Keratinocyte (primary cell): ENCODE data around the gene GINS1. TPM values are rescaled to one million over a fixed set of nuclear protein-coding genes. Genes with fewer than 3 reads are reported as not detected.

Source experiments
- DNase-seq: peaks from one replicate; pipeline ENCODE4 v3.0.0-alpha.2; 2011; ENCODE audit warnings: low read depth, missing footprints, low spot score
- FAIRE-seq: peaks from 2 replicates; lab custom pipeline; 2011; peaks lifted over from hg19 to GRCh38; lab: Jason Lieb, UNC
- H2AFZ ChIP-seq: 2 replicates; pipeline ENCODE4 v1.6.0; 2012; ENCODE audit warnings: low read length, control low read depth, inconsistent platforms; ENCODE audit not compliant: control insufficient read depth
- H3K27ac ChIP-seq: 2 replicates; pipeline ENCODE4 v1.5.1; 2011; ENCODE audit warnings: low read length; ENCODE audit not compliant: control insufficient read depth, insufficient read depth
- H3K27me3 ChIP-seq: 3 replicates; pipeline ENCODE4 v1.6.0; 2011; ENCODE audit warnings: low read length; ENCODE audit not compliant: control insufficient read depth, insufficient read depth; ENCODE audit errors: extremely low read depth
- H3K36me3 ChIP-seq, 2 experiments: 2 replicates in 1 of 2; 3 replicates in 1 of 2; pipeline ENCODE4 v1.5.1; 2011; ENCODE audit warnings: low read length in 2 of 2, mild to moderate bottlenecking in 1 of 2; ENCODE audit not compliant: control insufficient read depth in 2 of 2, insufficient read depth in 2 of 2; ENCODE audit errors: extremely low read depth in 1 of 2
- H3K4me1 ChIP-seq: 3 replicates; pipeline ENCODE4 v1.5.1; 2011; ENCODE audit warnings: low read length; ENCODE audit not compliant: control insufficient read depth, insufficient read depth; ENCODE audit errors: extremely low read depth
- H3K4me2 ChIP-seq: 3 replicates; pipeline ENCODE4 v1.6.0; 2011; ENCODE audit warnings: low read depth, low read length; ENCODE audit not compliant: control insufficient read depth, insufficient read depth; ENCODE audit errors: extremely low read depth
- H3K4me3 ChIP-seq, 3 experiments: fragments of 200-600 bp in 1 of 3; sonication (generic) in 1 of 3; 2 replicates in 2 of 3; 3 replicates in 1 of 3; pipeline ENCODE4 v1.5.1; 2011 to 2016; ENCODE audit warnings: low read length in 3 of 3, mild to moderate bottlenecking in 3 of 3, control low read depth in 2 of 3, inconsistent platforms in 1 of 3, low read depth in 1 of 3, mixed read lengths in 1 of 3, mixed run types in 1 of 3, moderate library complexity in 1 of 3; ENCODE audit not compliant: control insufficient read depth in 2 of 3, insufficient read depth in 2 of 3; ENCODE audit errors: extremely low read depth in 1 of 3
- H3K79me2 ChIP-seq: 2 replicates; pipeline ENCODE4 v1.6.0; 2012; ENCODE audit warnings: low read length; ENCODE audit not compliant: control insufficient read depth, insufficient read depth
- H3K9ac ChIP-seq: 3 replicates; pipeline ENCODE4 v1.6.0; 2011; ENCODE audit warnings: low read length; ENCODE audit not compliant: control insufficient read depth, insufficient read depth; ENCODE audit errors: extremely low read depth
- H3K9me1 ChIP-seq: 3 replicates; pipeline ENCODE4 v1.6.0; 2011; ENCODE audit warnings: low read length; ENCODE audit not compliant: control insufficient read depth, insufficient read depth; ENCODE audit errors: extremely low read depth
- H3K9me3 ChIP-seq: 2 replicates; pipeline ENCODE4 v1.5.1; 2012; ENCODE audit warnings: low read depth, low read length; ENCODE audit not compliant: control insufficient read depth
- H4K20me1 ChIP-seq: 3 replicates; pipeline ENCODE4 v1.6.0; 2011; ENCODE audit warnings: low read length; ENCODE audit not compliant: control insufficient read depth, insufficient read depth; ENCODE audit errors: extremely low read depth
- EZH2 ChIP-seq: IDR thresholded peaks from one replicate; pipeline ENCODE4 v1.6.1; 2012; ENCODE audit warnings: inconsistent platforms, mild to moderate bottlenecking, low read length, moderate library complexity
- dilution Hi-C: fragments of 300-500 bp; cut with MboI; formaldehyde crosslinking; loops from one replicate; pipeline ENCODE4 v1.7.0; 2020; ENCODE audit warnings: low sequenced_read_pairs; ENCODE audit not compliant: extremely low pct_ligation_motif_present
- polyA plus RNA-seq, 5 experiments: library from polyadenylated mRNA; depleted of rRNA in 3 of 5; stranded (reverse) in 3 of 5; stranded (forward) in 1 of 5; unstranded in 1 of 5; fragments of >200 nt; gene quantifications; 1 replicate in 1 of 5; 2 replicates in 3 of 5; 3 replicates in 1 of 5; pipeline versions ENCODE4 v1.2.1 to v1.2.3, GENCODE V29; 2011 to 2012; ENCODE audit warnings: missing spikeins in 2 of 5, low read depth in 1 of 5, low replicate concordance in 1 of 5
- TF ChIP-seq, protein P1 (sequence below), 3 experiments: IDR thresholded peaks in 1 of 3; conservative IDR thresholded peaks in 1 of 3; optimal IDR thresholded peaks in 1 of 3; 2 replicates in 2 of 3; 3 replicates in 1 of 3; pipeline versions ENCODE3 to v1.5.1; 2011; ENCODE audit warnings: low read length in 3 of 3, mild to moderate bottlenecking in 3 of 3, moderate library complexity in 2 of 3, control low read depth in 1 of 3, inconsistent platforms in 1 of 3; ENCODE audit not compliant: insufficient read depth in 2 of 3; ENCODE audit errors: extremely low read depth in 1 of 3

The GINS1 gene
- polyA plus RNA-seq, 1 donor (not counting 4 experiments of a cell fraction or from before 2014, with no cell fraction given): 12.5 TPM

GRCh38 chr20:25361287-25361683 is 46.2 kb upstream of the GINS1 start:
- Histone ChIP-seq H3K36me3 (no peaks in the 10 kb centered on the region), H3K4me1 (peaks cover 2% of the 10 kb centered on the region), H3K4me3 (no peak overlapping the region), H3K9ac (no peak overlapping the region), H3K79me2 (no peaks in the 10 kb centered on the region), H4K20me1 (no peaks in the 10 kb centered on the region), H3K4me2 (no peak overlapping the region), H3K9me1 (no peaks in the 10 kb centered on the region), H3K9me3 (no peaks in the 10 kb centered on the region), H3K27ac (no peak overlapping the region), H2AFZ (no peak overlapping the region), H3K27me3 (no peaks in the 10 kb centered on the region)
- dilution Hi-C loops: no loop called here
- FAIRE-seq (no peak), DNase-seq (no peak)
- TF ChIP-seq EZH2: no peak
- TF ChIP-seq, protein P1, sequence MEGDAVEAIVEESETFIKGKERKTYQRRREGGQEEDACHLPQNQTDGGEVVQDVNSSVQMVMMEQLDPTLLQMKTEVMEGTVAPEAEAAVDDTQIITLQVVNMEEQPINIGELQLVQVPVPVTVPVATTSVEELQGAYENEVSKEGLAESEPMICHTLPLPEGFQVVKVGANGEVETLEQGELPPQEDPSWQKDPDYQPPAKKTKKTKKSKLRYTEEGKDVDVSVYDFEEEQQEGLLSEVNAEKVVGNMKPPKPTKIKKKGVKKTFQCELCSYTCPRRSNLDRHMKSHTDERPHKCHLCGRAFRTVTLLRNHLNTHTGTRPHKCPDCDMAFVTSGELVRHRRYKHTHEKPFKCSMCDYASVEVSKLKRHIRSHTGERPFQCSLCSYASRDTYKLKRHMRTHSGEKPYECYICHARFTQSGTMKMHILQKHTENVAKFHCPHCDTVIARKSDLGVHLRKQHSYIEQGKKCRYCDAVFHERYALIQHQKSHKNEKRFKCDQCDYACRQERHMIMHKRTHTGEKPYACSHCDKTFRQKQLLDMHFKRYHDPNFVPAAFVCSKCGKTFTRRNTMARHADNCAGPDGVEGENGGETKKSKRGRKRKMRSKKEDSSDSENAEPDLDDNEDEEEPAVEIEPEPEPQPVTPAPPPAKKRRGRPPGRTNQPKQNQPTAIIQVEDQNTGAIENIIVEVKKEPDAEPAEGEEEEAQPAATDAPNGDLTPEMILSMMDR (optimal IDR thresholded peaks at IDR 0.05 in 1 of 3, IDR thresholded peaks at IDR 0.05 in 1 of 3, conservative IDR thresholded peaks at IDR 0.05 in 1 of 3; ENCODE audit: extremely low read depth in 1 of 3, insufficient read depth in 2 of 3, low read length in 3 of 3): no peak

GRCh38 chr20:25364180-25364788 is 43.2 kb upstream of the GINS1 start:
- Histone ChIP-seq H3K9me1 (no peaks in the 10 kb centered on the region), H3K27ac (no peak overlapping the region), H3K36me3 (no peaks in the 10 kb centered on the region), H3K4me1 (peaks cover 2% of the 10 kb centered on the region), H4K20me1 (no peaks in the 10 kb centered on the region), H3K9me3 (no peaks in the 10 kb centered on the region), H3K27me3 (no peaks in the 10 kb centered on the region), H3K9ac (no peak overlapping the region), H3K79me2 (no peaks in the 10 kb centered on the region), H3K4me2 (no peak overlapping the region), H3K4me3 (no peak overlapping the region), H2AFZ (no peak overlapping the region)
- DNase-seq (no peak), FAIRE-seq (no peak)
- TF ChIP-seq EZH2: no peak
- TF ChIP-seq, protein P1 (optimal IDR thresholded peaks at IDR 0.05 in 1 of 3, IDR thresholded peaks at IDR 0.05 in 1 of 3, conservative IDR thresholded peaks at IDR 0.05 in 1 of 3; ENCODE audit: extremely low read depth in 1 of 3, insufficient read depth in 2 of 3, low read length in 3 of 3): no peak
- dilution Hi-C loops: no loop called here
